Heart right ventricle (tissue), 12 donors: ENCODE measurements around the gene TLE2. TPM values are rescaled to one million over a fixed set of nuclear protein-coding genes. Genes with fewer than 3 reads are reported as not detected.

Experiments used
- polyA plus RNA-seq, 2 donors: library from polyadenylated mRNA; stranded (reverse); fragments of 200-250 nt; gene quantifications; one replicate each; pipeline ENCODE4 v1.2.3, GENCODE V29; 2013
- total RNA-seq, 10 donors: library from RNA; stranded (reverse); fragmentation: NEBNext Ultra II Directional in 3 of 10; extraction: Animal tissue kit (Norgen Biotek cat#: 25700) in 3 of 10; gene quantifications; one replicate each; pipeline versions ENCODE4 v1.2.1 to v1.2.4, GENCODE V29; 2021 to 2023
- donor health status: ischemic (EF 13 %, LVEDD 7.1; RV severe dilation, severe dysfunction).
- donor health status: healthy with polysubstance abuse.
- donor health status: DM: no; HTN: yes; CAD: no.
- donor health status: DM: no; HTN: no; CAD: no.
- donor health status: ischemic (EF 25% LVEDD 6.9; RV normal size, moderate dysfunction).
- donor health status: ischemic (EF 25% LVEDD 5.7; RV mildly dilated, moderate dysfunction).
- donor health status: healthy.
- donor health status: nonischemic (EF 11% LVEDD 7.7; RV severe dilation, severe dysfunction).
- donor health status: DM: yes; HTN: yes; CAD: no.
- donor health status: PGD.
- donor health status: ischemic (EF 29% LVEDD 5.4; RV normal size, mild dysfunction).
- donor health status: nonischemic (EF 23%, LVEDD 6.1; RV moderate dilation, normal function).

The TLE2 gene
- total and polyA plus RNA-seq, 12 donors, result 28.2 to 64.5 (median 39.9) TPM

Other genes starting within 250 kb of the TLE2 start
- 10 to 100 TPM; 52.6 to 84.9 (median 64.6) TPM for gene SGTA, start 246.0 kb downstream of the TLE2 start, total RNA-seq
- 100 to 1,000 TPM in 1 of 2 donors, 10 to 100 TPM in 1; 90.2 to 102 TPM for gene SGTA, start 246.0 kb downstream of the TLE2 start, polyA plus RNA-seq
- gene THOP1, start 243.8 kb downstream of the TLE2 start, total RNA-seq, result 10 to 100 TPM; 37.5 to 72.5 (median 41.2) TPM
- gene THOP1, start 243.8 kb downstream of the TLE2 start, polyA plus RNA-seq, result 10 to 100 TPM; 84.1 to 85.3 TPM
- 1 to 10 TPM; 3.1 to 5.6 (median 4.7) TPM for gene ZNF554, start 209.4 kb downstream of the TLE2 start, total RNA-seq
- 1 to 10 TPM in 1 of 2 donors, under 1 TPM in 1; 0.94 to 6.7 TPM for gene ZNF554, start 209.4 kb downstream of the TLE2 start, polyA plus RNA-seq
- gene ZNF555, start 187.8 kb downstream of the TLE2 start, total RNA-seq, result 10 to 100 TPM in 2 of 10 donors, 1 to 10 TPM in 8; 4.9 to 11.3 (median 8.5) TPM
- 1 to 10 TPM; 2.6 to 2.9 TPM for gene ZNF555, start 187.8 kb downstream of the TLE2 start, polyA plus RNA-seq
- under 1 TPM in 2 of 10 donors, not detected in 8; 0.03 to 0.04 TPM for gene ZNF556, start 161.9 kb downstream of the TLE2 start, total RNA-seq
- under 1 TPM in 1 of 2 donors, not detected in 1; 0.01 TPM for gene ZNF556, start 161.9 kb downstream of the TLE2 start, polyA plus RNA-seq
- gene ZNF57, start 128.4 kb downstream of the TLE2 start, total RNA-seq, result 1 to 10 TPM; 1.0 to 5.5 (median 3.0) TPM
- gene ZNF57, start 128.4 kb downstream of the TLE2 start, polyA plus RNA-seq, result 1 to 10 TPM; 2.8 to 3.2 TPM
- gene ZNF77, start 84.3 kb downstream of the TLE2 start, total RNA-seq, result 1 to 10 TPM; 1.0 to 2.6 (median 2.3) TPM
- gene ZNF77, start 84.3 kb downstream of the TLE2 start, polyA plus RNA-seq, result 1 to 10 TPM; 2.5 to 2.9 TPM
- 1 to 10 TPM in 2 of 10 donors, under 1 TPM in 5, not detected in 3; 0.34 to 2.8 (median 0.45) TPM for gene TLE6, start 51.7 kb downstream of the TLE2 start, total RNA-seq
- 1 to 10 TPM; 1.2 to 3.5 TPM for gene TLE6, start 51.7 kb downstream of the TLE2 start, polyA plus RNA-seq
- gene TLE5, start 33.2 kb upstream of the TLE2 start, total RNA-seq, result 100 to 1,000 TPM; 653 to 857 (median 758) TPM
- gene TLE5, start 33.2 kb upstream of the TLE2 start, polyA plus RNA-seq, result 1,000 to 10,000 TPM in 1 of 2 donors, 100 to 1,000 TPM in 1; 679 to 1,254 TPM
- gene GNA11, start 65.1 kb upstream of the TLE2 start, total RNA-seq, result 10 to 100 TPM; 57.4 to 83.2 (median 68.8) TPM
- 10 to 100 TPM; 28.2 to 40.7 TPM for gene GNA11, start 65.1 kb upstream of the TLE2 start, polyA plus RNA-seq
- gene GNA15, start 106.8 kb upstream of the TLE2 start, total RNA-seq, result 1 to 10 TPM in 5 of 10 donors, under 1 TPM in 5; 0.42 to 8.9 (median 0.99) TPM
- 1 to 10 TPM; 1.0 to 1.4 TPM for gene GNA15, start 106.8 kb upstream of the TLE2 start, polyA plus RNA-seq
- gene S1PR4, start 149.5 kb upstream of the TLE2 start, total RNA-seq, result 1 to 10 TPM in 1 of 10 donors, under 1 TPM in 9; 0.24 to 3.3 (median 0.59) TPM
- 1 to 10 TPM; 1.5 to 1.9 TPM for gene S1PR4, start 149.5 kb upstream of the TLE2 start, polyA plus RNA-seq
- 10 to 100 TPM; 17.1 to 36.3 (median 24.6) TPM for gene NCLN, start 156.7 kb upstream of the TLE2 start, total RNA-seq
- 10 to 100 TPM; 31.4 to 43.6 TPM for gene NCLN, start 156.7 kb upstream of the TLE2 start, polyA plus RNA-seq
- gene CELF5, start 195.4 kb upstream of the TLE2 start, total RNA-seq, result not detected
- gene CELF5, start 195.4 kb upstream of the TLE2 start, polyA plus RNA-seq, result not detected